WERI-Rb-1 (cell line): Measurements from ENCODE around the gene NR1D2.

Experiments
- DNase-seq: peaks from one replicate; pipeline ENCODE4 v3.0.0-alpha.2; 2020
- H3K27ac ChIP-seq: fragments of 250-450 bp; sonication (Bioruptor Pico); 2 replicates; pipeline ENCODE4 v1.5.1; 2020; ENCODE audit warnings: mild to moderate bottlenecking, moderate library complexity
- H3K27me3 ChIP-seq: fragments of 250-450 bp; sonication (Bioruptor Pico); 2 replicates; pipeline ENCODE4 v1.5.1; 2021; ENCODE audit warnings: mild to moderate bottlenecking, low read depth, moderate library complexity; ENCODE audit not compliant: insufficient read depth, severe bottlenecking
- H3K36me3 ChIP-seq: fragments of 250-450 bp; sonication (Bioruptor Pico); 2 replicates; pipeline ENCODE4 v1.5.1; 2020; ENCODE audit warnings: mild to moderate bottlenecking, moderate library complexity
- H3K4me3 ChIP-seq: 2 replicates; pipeline ENCODE4 v1.5.1; 2011; ENCODE audit warnings: low read depth, mild to moderate bottlenecking, control low read depth, low read length
- H3K9me3 ChIP-seq: fragments of 250-450 bp; sonication (Bioruptor Pico); 2 replicates; pipeline ENCODE4 v1.5.1; 2021; ENCODE audit warnings: mild to moderate bottlenecking, moderate library complexity; ENCODE audit not compliant: severe bottlenecking
- TF ChIP-seq, protein P1 (sequence below): IDR thresholded peaks from 2 replicates; pipeline ENCODE4 v1.5.1; 2011; ENCODE audit warnings: low read depth, mild to moderate bottlenecking, control low read depth, inconsistent platforms, low read length

Gene NR1D2

DNA sequence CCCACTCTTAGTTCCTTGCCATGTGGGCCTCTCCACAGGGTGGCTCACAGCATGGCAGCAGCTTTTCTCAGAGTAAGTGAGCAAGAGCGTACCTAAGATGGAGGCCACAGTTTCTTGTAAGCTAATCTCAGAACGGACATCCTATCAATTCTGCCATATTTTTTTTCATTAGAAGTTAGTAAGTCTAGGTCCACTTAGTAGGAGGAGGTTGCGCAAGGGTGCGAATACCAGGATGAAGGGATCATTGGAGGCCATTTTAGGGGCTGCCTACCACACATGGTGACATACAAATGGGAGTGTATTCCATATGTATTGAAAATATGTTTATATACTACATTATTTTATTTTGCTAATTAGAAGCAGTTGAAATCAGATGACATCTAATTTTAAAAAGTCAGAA is 31.5 kb downstream of the NR1D2 start:
- Histone ChIP-seq H3K27me3 (no peaks in the 10 kb centered on the region), H3K4me3 (no peak overlapping the region), H3K36me3 (peaks cover 25% of the 10 kb centered on the region), H3K27ac (no peak overlapping the region), H3K9me3 (no peaks in the 10 kb centered on the region)
- TF ChIP-seq, protein P1, sequence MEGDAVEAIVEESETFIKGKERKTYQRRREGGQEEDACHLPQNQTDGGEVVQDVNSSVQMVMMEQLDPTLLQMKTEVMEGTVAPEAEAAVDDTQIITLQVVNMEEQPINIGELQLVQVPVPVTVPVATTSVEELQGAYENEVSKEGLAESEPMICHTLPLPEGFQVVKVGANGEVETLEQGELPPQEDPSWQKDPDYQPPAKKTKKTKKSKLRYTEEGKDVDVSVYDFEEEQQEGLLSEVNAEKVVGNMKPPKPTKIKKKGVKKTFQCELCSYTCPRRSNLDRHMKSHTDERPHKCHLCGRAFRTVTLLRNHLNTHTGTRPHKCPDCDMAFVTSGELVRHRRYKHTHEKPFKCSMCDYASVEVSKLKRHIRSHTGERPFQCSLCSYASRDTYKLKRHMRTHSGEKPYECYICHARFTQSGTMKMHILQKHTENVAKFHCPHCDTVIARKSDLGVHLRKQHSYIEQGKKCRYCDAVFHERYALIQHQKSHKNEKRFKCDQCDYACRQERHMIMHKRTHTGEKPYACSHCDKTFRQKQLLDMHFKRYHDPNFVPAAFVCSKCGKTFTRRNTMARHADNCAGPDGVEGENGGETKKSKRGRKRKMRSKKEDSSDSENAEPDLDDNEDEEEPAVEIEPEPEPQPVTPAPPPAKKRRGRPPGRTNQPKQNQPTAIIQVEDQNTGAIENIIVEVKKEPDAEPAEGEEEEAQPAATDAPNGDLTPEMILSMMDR: no peak
- no peak for DNase-seq

- Histone ChIP-seq H3K36me3 (peaks cover 18% of the 10 kb centered on the region), H3K4me3 (no peak overlapping the region), H3K9me3 (no peaks in the 10 kb centered on the region), H3K27ac (no peak overlapping the region), H3K27me3 (no peaks in the 10 kb centered on the region)
- DNase-seq: no peak
- TF ChIP-seq, protein P1: no peak
These were observed 34.5 kb downstream of the NR1D2 start for GRCh38 chr3:23979569-23979968.

- no peak overlapping the region for H3K4me3 ChIP-seq
- TF ChIP-seq, protein P1: no peak
- H3K9me3 ChIP-seq: no peaks in the 10 kb centered on the region
- no peak overlapping the region for H3K27ac ChIP-seq
- H3K27me3 ChIP-seq: no peaks in the 10 kb centered on the region
- H3K36me3 ChIP-seq: peaks cover 11% of the 10 kb centered on the region
- no peak for DNase-seq
These were observed 36.0 kb downstream of the NR1D2 start for GRCh38 chr3:23981136-23981535.

GRCh38 chr3:23981955-23982354 is 36.9 kb downstream of the NR1D2 start:
- DNase-seq: no peak
- no peak overlapping the region for H3K27ac ChIP-seq
- TF ChIP-seq, protein P1: no peak
- no peak overlapping the region for H3K4me3 ChIP-seq
- H3K36me3 ChIP-seq: peaks cover 7% of the 10 kb centered on the region
- no peaks in the 10 kb centered on the region for H3K9me3 ChIP-seq
- no peaks in the 10 kb centered on the region for H3K27me3 ChIP-seq

- H3K36me3 ChIP-seq: no peaks in the 10 kb centered on the region
- DNase-seq: no peak
- H3K27me3 ChIP-seq: no peaks in the 10 kb centered on the region
- H3K9me3 ChIP-seq: no peaks in the 10 kb centered on the region
- TF ChIP-seq, protein P1: no peak
- no peak overlapping the region for H3K4me3 ChIP-seq
- H3K27ac ChIP-seq: no peak overlapping the region
These were observed 39.8 kb downstream of the NR1D2 start for GRCh38 chr3:23984934-23985333.

- no peak overlapping the region for H3K27ac ChIP-seq
- no peaks in the 10 kb centered on the region for H3K36me3 ChIP-seq
- H3K27me3 ChIP-seq: no peaks in the 10 kb centered on the region
- no peaks in the 10 kb centered on the region for H3K9me3 ChIP-seq
- TF ChIP-seq, protein P1: no peak
- DNase-seq: no peak
- no peak overlapping the region for H3K4me3 ChIP-seq
These were observed 40.9 kb downstream of the NR1D2 start for GRCh38 chr3:23985747-23986544.
